HTERT RPE-1 (cell line): Measurements from ENCODE around the gene SV2C.

Source experiments
- in situ Hi-C: fragments of 300-500 bp; cut with MboI; formaldehyde crosslinking; loops from 4 replicates; pipeline ENCODE4 v1.14.3; 2020; ENCODE audit warnings: low sequenced_read_pairs

SV2C gene

DNA sequence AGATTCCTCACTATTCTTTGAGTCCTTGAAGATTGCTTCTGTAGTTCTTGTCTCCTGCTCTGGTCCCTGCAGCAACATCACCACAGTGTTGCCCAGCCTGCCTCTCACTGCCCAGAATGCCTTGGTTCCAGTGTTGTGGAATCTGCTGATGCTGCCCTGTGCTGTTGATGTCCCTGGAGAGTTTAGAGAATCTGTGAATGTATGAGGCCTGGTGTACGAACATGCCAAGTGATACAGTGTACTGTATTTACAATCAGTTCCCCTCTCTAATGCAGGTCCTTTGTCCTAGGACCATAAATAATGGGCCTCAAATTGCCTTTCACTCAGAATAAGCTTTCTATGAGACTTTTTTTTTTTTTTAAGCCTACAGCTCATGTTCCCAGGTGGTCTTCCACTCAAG, 8.2 kb downstream of the SV2C start:
- in situ Hi-C loops: no loop called here

DNA sequence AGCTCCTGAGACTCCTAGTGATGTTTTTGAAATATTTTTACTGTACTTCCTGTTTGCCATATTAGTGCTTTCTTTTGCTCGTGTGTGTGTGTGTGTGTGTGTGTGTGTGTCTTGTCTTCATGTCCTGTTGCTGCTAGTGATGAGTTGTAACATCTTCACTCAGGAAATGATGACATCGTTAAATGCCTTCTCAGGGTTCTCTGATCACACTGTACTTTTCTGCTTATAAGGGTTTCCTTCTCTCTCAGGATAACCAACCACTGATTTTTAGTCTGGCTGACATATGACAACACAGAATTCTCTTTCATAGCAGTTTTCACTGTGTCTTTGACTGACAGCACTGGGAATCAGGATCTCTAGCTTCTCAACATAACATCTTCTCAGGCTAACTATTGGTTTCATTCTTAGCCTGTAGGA, 16.1 kb downstream of the SV2C start:
- in situ Hi-C loops: no loop called here

DNA sequence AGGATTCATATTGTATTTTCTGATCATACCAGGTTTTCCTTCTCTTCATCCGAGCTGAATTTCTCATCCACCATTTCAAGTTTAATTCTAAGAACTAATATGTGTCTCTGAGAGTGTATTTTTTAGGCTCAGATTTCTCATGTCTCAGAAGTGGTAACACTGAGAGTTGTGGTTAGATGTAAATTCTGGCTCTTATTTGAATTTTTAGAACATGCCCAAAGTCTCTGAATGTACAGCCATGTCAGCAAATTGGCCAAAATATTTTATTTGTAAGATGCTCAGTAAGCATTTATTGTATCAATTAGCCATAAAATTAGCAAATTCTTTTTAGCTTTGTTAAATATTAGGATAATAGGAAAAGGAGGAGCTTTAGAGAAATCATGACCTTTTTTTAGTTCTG, 16.6 kb downstream of the SV2C start:
- in situ Hi-C loops: no loop called here

DNA sequence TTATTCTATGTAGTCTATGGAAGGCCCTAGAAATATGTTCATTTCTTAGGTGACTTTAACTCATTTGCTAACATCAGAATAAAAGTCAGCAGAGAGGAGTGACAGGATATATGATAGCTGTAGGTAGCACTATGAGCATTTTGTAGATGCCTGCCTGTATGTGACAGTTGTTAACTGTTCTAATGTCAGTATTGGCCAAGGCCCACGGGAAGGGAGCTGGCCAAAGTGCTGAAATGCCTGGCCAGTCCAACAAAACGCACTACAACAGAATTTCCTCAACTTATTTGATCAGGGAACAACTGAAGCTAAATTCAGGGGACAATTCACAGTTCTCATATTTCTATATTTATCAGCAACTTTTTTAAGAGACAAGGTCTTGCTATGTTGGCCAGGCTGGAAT, 20.8 kb downstream of the SV2C start:
- in situ Hi-C loops: no loop called here

DNA sequence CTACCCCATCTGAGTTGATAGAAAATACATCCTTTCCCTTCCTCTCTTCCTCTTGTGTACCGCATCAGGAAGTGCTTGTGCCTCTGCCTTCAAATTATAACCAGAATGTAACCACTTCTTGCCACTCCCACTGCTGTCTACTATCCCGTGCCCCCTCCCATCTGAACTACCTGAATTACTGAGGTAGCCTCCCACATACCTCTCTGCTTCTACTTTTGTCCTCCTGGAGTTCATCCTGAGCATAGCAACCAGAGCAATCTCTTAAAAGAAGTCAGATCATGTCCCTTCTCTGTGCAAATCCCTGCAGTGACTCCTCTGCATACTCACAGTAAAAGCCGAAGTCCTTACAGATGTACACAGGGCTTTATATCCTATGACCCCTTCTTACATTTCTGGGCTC, 23.0 kb downstream of the SV2C start:
- in situ Hi-C loops: no loop called here

DNA sequence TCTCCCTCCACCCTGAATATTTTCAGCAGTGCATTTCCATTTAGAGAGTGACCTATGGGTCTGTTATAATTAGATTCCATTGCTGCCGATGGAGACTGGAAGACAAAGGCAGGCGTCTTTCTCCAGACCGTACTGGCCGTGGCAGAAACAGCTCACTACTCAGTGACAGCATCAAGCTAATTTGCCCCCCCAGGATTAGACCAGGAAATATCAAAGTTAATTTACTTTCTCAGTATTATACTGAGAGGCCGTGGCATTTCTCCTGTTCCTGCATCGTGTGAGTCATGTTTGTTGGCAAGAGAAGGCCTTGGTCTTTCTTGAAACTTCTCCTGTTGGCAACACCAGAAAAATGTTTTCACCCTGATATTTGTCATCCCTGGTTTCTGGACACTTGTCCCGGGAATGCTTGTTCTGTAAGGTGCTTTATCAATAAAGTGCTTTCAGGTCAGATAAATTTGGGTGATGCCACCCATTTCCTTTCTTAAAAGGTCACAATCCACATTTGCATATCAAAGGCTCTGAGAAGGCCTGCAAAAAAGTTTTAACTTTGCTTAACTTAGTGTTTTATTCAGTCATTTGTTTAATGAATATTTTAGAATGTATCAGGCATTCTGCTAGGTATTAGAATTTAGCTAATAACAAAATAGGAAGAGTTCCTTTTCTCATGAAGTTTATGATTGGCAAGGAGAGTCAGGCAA, 28.4 kb downstream of the SV2C start:
- in situ Hi-C loops: no loop called here

DNA sequence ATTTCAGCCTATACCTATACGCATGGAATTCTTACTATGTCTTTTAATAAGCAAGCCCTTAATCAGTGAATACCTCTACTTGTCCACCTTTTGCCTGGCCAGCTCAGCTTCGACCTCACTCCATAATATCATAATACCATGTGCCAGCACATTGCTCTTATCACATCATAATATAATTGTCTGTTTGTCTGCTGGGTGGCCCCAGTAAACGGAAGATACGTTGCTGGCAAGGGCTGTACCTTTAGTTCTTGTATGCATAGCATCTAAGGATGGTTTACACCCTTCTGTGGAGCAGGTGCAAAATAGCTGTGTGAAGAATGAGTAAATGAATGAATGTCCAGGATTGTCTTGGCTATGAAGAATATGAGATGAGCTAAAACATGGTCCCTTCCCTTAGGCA, 29.9 kb downstream of the SV2C start:
- in situ Hi-C loops: no loop called here

DNA sequence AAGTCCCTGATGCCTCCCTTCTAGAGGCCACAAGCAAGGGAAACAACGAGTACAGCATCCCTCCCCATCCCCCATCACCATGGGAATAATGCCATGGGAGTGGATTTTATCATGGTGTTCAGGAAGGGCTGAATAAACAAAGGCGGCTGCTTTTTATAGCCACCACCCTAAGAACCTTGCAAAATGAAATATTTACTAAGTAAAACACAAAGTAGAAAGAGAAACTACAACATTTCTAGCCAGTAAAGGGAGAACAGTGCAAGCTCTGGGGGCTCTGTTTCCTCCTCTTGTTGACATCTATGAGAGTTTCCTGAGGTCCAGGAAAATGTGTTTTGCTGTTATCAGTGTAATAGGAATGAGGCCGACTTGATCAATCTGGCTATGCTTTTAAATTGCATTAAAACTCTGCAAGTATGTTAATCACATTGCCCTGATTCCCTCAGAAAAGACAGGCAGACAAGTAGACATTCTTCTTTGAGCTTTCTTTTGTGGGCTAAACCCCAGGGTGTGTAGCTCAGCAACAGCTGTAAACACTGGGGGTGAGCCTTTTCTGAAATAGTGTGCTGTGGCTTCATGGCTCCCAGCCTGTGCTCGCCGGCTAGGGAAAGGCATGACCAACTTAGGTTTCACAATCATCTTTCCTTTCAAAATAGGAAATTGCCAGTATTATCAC, 31.1 kb downstream of the SV2C start:
- in situ Hi-C loops: no loop called here

DNA sequence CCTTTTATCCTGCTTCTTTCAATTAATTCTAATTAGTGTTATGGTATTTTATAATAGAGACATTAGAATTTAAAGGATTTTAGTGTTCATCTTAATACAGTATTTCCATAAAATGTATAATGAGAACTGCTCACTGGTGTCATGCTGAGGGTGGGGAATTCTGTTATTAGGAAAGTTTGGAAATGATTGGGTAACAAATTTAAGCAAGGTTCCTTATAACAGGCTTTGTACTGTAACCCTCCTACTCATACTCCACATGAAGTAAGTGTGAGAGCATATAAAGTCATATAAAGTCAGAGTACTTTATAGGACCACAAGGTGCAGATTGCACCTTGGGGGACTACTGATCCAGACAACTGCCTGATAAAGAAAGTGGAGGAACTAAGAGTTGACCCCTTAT, 42.2 kb downstream of the SV2C start:
- in situ Hi-C loops: no loop called here

DNA sequence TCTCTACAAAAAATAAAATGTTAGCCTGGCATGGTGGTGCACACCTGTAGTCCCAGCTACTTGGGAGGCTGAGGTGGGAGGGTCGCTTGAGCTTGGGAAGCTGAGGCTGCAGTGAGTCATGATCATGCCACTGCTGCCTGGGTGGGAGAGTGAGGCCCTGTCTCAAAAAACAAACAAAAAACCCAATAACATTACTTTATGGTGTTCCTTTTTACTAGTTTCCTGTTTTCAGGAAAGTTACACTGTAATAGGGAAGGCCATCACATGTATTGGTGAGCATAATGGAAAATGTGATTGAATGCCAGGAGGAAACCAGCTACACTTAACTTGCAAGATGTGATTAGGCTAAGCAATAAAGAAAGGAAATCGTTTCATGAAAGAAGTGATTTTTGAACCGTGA, 42.7 kb downstream of the SV2C start:
- in situ Hi-C loops: no loop called here

DNA sequence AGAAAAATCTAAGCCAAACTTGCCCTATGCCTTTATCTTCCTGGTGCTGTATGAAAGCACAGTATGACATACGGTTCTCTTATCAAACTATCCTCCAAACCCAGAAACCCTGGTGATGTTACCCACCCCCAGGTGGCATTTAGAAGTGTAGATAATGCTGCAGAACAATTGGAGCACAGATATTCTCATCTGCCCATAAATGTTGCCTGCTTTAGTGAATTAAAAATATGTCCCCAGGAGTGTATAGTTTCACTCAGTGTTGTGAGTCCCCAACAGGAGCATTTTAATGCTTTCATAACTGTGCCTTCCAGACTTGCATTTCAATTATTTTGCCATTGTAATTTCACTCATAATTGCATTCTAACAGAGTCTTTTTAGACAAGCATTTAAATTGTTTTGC, 50.8 kb downstream of the SV2C start:
- in situ Hi-C loops: no loop called here

DNA sequence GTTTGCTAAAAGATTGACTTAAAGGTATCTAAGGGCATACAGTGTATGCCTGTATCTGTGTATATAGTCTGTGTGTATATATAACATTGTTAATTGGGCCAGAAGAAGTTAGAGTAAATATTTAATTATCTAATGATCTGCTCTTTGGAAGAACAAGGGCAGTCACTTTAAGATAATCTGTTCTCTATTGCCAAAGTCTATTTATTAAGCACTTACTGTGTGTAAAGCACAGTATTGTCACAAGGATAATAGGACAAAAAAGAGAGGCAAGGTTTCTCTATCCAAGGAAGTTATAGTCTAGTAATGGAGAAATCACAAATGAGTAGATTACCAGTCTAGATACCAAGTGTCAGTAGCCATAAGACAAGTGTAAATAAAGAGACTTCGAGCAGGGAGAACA, 51.5 kb downstream of the SV2C start:
- in situ Hi-C loops: no loop called here

DNA sequence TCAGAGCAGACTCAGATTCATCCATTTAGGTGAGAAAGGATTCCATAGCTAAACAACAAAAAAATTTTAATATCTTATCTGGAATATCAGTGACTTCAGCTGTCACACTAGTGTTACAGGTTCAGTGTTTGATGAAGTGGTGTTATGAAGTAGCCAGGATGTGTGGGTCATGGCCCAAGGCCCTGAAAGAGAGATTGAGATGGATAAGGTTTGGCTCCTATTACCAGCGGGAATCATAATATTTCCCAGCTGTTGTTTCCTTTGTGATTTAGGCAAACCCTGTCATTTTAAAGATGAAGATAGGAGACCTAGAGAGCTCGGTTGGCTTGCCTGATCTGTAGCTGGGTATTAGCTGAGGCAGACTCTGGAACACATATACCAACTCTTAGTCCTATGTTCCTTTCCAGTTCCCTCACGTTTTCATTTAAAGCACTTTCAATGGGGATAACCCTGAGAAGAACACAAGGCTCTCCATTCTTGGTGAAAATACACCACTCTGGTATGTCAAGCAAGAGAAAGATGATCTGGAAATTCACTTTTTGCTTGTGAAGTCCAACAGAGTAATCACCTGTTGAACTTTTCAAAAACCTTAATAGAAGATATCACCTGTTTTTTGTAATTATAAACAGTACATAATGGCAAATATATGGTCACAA, 54.8 kb downstream of the SV2C start:
- in situ Hi-C loops: no loop called here

DNA sequence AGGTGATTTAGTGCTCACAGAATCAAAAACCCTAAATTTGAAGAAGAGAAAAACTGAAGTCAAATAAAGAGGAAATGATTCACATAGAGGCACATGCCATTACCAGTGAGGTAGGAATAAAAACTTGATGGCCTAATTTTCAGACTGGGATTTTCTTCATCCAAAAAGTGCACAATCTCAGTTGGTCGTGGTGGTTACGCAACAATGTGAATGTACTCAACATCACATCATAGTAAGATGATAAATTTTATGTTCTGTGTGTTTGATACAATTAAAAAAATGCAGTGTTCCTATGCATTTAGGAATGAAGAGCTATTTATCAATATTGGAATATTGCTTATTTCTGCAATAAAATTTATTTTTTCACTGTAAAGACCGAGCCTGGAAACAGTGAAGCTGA, 60.7 kb downstream of the SV2C start:
- in situ Hi-C loops: no loop called here

DNA sequence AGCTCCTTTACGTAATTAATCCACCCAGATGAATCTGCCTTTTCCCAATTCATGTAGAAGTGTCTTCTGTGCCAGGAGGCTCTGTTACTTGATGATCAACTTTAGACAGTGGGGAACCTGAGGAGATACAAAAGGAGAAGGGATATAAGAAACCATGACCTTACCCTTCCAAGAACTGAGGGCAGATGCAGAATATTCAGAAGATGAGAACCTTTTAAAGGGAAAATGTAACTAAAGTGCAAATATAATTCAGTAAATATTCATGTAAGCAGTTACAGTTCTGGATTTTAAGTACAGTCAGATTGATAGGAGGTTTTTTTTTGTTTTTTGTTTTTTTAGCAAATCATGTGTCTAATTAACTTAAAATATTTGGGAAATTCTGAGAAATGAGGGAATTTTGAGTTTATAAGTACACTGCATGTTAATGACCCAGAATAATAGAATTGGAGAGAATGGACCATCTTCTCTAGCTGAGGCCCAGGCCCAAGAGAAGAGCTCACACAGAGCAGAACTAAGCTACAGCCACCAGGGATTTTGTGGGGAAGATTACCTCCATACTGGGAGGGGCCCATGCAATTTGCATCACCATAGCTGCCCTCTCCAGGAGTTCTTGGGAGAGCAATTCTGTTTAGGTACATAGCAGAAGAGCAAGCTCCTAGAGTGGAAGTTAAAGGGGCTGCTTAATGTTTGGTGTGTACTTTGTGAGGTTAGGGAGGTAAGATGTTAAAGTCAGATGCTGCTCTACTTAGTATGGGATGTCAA, 61.5 kb downstream of the SV2C start:
- in situ Hi-C loops: no loop called here

DNA sequence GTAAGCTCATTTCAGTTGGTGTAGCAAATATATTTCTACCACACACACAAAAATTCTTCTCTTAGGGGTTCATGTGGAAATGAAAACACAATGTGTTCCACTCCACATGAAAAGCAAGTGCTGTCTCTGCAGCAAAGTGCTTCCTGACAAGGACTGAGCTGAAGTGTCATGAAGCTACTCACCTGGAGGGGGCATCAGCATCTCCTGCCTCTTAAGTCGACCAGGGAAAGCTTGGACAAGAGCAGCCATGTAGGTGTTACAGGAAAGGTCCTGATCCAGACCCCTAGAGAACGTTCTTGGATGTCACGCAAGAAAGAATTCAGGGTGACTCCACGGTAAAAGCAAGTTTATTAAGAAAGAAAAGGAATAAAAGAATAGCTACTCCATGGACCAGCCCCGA, 62.8 kb downstream of the SV2C start:
- in situ Hi-C loops: no loop called here

DNA sequence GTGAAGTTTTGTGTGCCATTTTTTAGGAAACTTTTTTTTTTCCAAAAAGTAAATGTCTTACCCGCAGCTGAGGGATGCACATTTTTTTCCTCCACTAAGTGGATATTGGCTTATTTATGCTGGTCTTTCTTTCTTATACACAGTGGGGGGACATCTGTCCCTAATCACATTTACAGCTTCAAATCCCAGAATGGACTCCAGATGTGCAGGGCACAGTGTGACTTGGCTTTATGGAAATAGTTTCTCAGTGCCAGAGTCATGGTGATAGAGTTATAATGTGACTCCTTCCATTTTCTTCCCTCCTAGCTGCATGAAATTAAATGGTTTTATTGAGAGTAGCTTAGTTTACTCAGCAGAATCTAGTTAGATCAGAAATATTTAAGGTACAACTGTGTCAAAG, 66.5 kb downstream of the SV2C start:
- in situ Hi-C loops: no loop called here

DNA sequence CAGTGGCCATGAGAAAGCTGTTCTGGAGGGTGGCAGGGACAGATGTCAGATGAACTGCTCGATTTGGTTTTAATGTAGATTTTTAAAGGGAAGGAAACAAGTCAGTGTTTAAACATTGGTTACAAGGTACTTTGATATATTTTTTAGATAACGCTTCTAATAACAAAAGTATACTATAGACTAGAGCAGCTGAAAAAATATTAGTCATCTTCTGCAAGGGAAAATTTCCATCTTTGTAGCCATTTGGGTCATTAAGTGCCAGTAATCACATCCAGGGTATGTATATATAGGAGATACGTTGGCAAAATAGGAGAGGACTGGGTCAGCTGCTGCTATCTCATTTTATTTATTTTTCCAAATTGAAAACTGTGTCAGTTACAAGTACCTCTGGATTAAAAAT, 69.0 kb downstream of the SV2C start:
- in situ Hi-C loops: no loop called here

DNA sequence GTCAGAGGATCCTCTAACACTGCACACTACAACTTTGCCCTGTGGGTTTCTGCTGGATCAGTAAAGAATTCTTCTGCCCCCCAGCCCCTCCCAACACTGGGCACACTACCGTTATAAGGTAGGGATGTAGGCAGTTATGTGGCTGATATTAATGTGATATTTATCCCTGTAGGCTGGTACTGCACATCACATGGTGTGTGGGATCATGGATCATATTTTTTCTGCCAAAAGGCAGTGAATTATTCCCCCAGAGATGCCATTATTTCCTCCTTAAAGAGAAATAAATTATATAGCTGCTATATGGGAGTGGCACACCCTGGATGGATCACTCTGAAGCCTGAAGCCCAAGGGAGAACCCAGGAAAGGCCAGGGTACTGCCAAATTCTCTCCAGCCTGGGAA, 69.5 kb downstream of the SV2C start:
- in situ Hi-C loops: no loop called here

DNA sequence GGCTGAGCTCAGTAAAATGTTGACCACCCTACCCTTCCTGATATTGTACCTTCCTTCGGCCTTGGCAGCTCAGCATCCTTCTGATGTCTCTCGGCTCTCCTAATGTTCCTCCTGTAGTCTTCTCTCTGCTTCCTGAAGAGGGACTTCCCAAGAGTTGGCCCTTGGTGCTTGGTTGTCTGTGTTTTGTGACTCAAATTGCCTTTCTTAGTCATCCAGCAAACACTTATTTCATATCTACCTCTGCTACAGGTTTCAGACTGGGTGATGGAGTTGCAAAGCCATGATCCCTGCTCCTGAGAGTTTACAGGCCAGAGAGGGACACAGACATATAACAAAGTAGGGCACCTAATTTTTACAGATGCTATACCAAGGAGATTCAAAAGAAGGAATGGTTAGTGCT, 70.1 kb downstream of the SV2C start:
- in situ Hi-C loops: no loop called here

DNA sequence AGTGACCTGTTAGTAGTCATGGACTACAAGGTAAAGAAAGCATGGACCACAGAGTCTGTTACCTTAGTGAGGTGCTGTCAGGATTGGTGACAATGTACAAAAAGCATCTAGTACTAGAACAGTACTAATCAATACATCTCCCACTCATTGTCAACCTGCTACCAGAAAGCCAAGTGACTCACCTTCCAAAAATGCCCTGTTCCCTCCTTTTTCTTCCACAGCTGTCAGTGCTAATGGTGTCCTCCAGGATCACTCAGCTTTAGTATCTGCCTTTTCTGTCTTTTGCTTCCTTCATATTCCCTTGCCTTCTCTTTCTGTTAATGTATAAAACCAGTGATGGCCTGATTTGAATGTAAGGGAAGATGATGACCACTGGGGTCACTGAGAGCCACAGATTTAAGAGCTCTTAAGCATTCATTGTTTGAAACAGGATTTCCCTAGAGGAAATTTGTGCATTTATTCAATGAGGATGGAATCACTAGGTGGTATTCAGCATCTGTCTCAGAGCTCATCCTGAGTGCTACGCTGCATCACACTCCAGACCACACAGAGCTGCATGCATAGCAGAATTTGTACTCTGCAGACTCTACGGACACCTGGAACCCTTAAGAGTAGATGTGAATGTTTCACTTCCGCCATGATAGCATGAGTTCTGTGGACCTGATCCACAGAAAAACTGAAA, 71.0 kb downstream of the SV2C start:
- in situ Hi-C loops: no loop called here
